ENCODE data around the gene HMGB1.
"Not testable (repeated sequence)": the region's sequence is repeated elsewhere in the genome, so short reads cannot be mapped to it uniquely, and the experiment has no call there.

The HMGB1 gene

GRCh38 chr13:30463787-30464495 is 1.8 kb downstream of the HMGB1 start:
- ChIA-PET POLR2A (no interaction called here), CTCF (interaction anchor here (1.0 kb wide), 1 partner anchor 13 kb away, joined by 3 read pairs; no protein-coding TSS in a partner anchor)
- peak; percentile 57 for DNase-seq (ENCODE audit: extremely low spot score)
- TF ChIP-seq, protein P1, sequence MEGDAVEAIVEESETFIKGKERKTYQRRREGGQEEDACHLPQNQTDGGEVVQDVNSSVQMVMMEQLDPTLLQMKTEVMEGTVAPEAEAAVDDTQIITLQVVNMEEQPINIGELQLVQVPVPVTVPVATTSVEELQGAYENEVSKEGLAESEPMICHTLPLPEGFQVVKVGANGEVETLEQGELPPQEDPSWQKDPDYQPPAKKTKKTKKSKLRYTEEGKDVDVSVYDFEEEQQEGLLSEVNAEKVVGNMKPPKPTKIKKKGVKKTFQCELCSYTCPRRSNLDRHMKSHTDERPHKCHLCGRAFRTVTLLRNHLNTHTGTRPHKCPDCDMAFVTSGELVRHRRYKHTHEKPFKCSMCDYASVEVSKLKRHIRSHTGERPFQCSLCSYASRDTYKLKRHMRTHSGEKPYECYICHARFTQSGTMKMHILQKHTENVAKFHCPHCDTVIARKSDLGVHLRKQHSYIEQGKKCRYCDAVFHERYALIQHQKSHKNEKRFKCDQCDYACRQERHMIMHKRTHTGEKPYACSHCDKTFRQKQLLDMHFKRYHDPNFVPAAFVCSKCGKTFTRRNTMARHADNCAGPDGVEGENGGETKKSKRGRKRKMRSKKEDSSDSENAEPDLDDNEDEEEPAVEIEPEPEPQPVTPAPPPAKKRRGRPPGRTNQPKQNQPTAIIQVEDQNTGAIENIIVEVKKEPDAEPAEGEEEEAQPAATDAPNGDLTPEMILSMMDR (IDR thresholded peaks at IDR 0.05; ENCODE audit: control extremely low read depth, extremely low read depth, low read depth, missing control alignments): no peak

DNA sequence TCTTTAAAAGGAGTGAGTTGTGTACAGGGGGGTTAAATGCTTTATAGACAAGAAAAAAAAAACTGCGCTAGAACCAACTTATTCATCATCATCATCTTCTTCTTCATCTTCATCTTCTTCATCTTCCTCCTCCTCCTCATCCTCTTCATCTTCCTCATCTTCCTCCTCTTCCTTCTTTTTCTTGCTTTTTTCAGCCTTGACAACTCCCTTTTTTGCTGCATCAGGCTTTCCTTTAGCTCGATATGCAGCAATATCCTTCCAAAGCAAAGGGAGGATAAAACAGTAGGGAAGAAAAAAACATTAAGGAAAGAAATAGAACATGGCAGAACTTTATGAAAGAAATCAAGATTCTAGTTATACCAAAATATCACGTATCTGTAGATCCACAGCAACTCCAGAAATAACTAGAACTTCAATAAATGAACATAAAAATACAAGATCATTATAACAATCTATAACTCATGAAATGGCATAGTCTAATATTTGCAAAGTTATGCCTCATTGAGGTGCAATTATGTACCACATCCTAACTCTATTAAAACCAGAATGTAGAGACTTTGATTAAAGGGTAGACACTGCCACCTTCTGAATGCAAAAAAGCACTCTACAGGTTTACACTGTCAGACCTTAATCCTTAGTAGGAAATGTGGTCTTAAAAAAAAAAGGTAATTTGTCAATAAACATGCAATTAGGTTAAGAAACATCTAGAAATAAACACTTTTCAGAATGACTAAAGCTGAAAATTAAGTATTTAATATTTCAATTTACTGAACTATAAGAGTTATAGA is 4.3 kb downstream of the HMGB1 start:
- DNase-seq (ENCODE audit: extremely low spot score); POLR2A ChIA-PET: not testable (repeated sequence)
- TF ChIP-seq, protein P1 (IDR thresholded peaks at IDR 0.05; ENCODE audit: control extremely low read depth, extremely low read depth, low read depth, missing control alignments): peak; percentile 51
- CTCF ChIA-PET: interaction anchor here (1.3 to 2.1 kb wide), 5 partner anchors 11 to 329 kb away, joined by 3 to 14 read pairs (median 6); no protein-coding TSS in a partner anchor

DNA sequence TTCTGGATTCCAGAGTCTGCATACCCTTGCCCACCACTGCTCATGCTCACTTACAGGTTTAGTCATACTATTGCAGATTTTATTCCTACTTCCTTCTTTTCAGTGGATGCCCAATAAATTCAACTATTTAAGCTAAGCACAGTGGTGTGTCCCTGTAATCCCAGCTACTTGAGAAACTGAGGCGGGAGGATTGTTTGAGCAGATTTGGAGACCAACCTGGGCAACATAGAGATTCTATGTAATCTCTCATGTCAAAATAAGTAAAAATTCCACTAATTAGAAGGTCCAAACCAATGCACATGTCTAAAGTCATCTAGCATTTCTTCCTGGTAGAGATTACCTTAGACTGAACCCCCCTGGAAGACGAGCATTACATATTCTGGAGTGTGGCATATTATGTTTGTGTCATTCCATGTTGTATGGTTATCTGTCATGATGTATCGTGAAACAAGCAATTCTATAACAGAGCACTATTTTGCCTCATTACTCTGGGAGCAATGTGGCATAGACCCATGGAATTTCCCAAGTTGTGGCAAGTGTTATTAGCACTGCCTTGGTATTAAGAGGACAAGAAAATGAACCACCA is 8.3 kb downstream of the HMGB1 start:
- POLR2A ChIA-PET: no interaction called here
- TF ChIP-seq, protein P1 (IDR thresholded peaks at IDR 0.05; ENCODE audit: control extremely low read depth, extremely low read depth, low read depth, missing control alignments): no peak
- CTCF ChIA-PET: interaction anchor here (0.7 kb wide), 1 partner anchor 9 kb away, joined by 3 read pairs; no protein-coding TSS in a partner anchor
- no peak for DNase-seq (ENCODE audit: extremely low spot score)

DNA sequence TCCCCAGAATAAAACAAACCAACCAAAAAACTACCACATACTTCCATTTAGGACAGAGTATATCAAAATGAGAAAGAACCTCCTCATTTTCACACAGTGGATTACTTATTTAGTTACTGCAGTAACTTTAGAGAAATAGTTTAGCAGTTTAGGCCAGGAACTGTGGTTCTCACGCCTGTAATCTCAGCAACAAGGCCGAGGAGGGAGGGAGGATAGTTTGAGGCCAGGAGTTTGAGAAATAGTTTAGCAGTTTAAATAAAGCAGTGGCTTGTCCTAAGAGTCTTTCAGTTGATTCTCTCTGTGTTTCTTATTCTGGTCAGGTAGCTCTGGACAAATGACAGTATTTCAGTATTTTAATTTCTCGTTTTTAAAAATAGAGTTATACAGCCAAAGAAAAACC is 9.4 kb downstream of the HMGB1 start:
- TF ChIP-seq, protein P1 (IDR thresholded peaks at IDR 0.05; ENCODE audit: control extremely low read depth, extremely low read depth, low read depth, missing control alignments): no peak
- POLR2A ChIA-PET: interaction anchor here (0.8 kb wide), 1 partner anchor 13 kb away, joined by 5 read pairs; no protein-coding TSS in a partner anchor
- no peak for DNase-seq (ENCODE audit: extremely low spot score)
- CTCF ChIA-PET: interaction anchor here (1.5 to 1.6 kb wide), 2 partner anchors 37 to 324 kb away, joined by 3 to 6 read pairs; no protein-coding TSS in a partner anchor

- ChIA-PET POLR2A (no interaction called here), CTCF (interaction anchor here (0.8 to 1.6 kb wide), 6 partner anchors 10 to 323 kb away, joined by 3 to 6 read pairs (median 4); no protein-coding TSS in a partner anchor)
- no peak for DNase-seq (ENCODE audit: extremely low spot score)
- TF ChIP-seq, protein P1 (IDR thresholded peaks at IDR 0.05; ENCODE audit: control extremely low read depth, extremely low read depth, low read depth, missing control alignments): no peak
Observed at GRCh38 chr13:30454991-30455390, 10.7 kb downstream of the HMGB1 start.

- TF ChIP-seq, protein P1 (IDR thresholded peaks at IDR 0.05; ENCODE audit: control extremely low read depth, extremely low read depth, low read depth, missing control alignments): no peak
- ChIA-PET POLR2A (no interaction called here), CTCF (interaction anchor here (1.6 to 2.6 kb wide), 2 partner anchors 10 to 21 kb away, joined by 6 to 7 read pairs; no protein-coding TSS in a partner anchor)
- DNase-seq (ENCODE audit: extremely low spot score): no peak
Observed at GRCh38 chr13:30453727-30454126, 12.0 kb downstream of the HMGB1 start.

DNA sequence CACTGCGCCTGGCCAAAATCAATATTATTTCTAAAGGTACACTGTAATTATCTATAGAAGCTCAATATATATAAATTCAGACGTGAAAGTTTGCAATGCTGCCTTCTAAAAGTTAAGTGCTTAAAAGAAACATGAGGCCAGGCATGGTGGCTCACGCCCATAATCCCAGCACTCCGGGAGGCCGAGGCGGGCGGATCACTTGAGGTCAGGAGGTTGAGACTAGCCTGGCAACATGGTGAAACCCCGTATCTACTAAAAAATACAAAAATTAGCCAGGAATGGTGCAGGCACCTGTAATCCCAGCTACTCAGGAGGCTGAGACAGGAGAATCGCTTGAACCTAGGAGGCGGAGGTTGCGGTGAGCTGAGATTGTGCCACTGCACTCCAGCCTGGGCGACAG is 14.3 kb downstream of the HMGB1 start:
- POLR2A ChIA-PET; DNase-seq (ENCODE audit: extremely low spot score): not testable (repeated sequence)
- CTCF ChIA-PET: interaction anchor here (1.5 to 2.6 kb wide), 3 partner anchors 19 to 56 kb away, joined by 3 to 7 read pairs (median 4); no protein-coding TSS in a partner anchor

All from GM10248 (cell line).